Neural progenitor cell (in vitro differentiated cells): ENCODE results near the gene RECK. TPM values are rescaled to one million over a fixed set of nuclear protein-coding genes. Genes with fewer than 3 reads are reported as not detected.

Experiments used
- DNase-seq: peaks from one replicate; pipeline ENCODE4 v3.0.0-alpha.2; 2016; ENCODE audit warnings: low spot score
- H2AFZ ChIP-seq: fragments of 200-600 bp; sonication (generic); replicated peaks from 2 replicates; pipeline ENCODE4 v1.6.1; 2016; ENCODE audit warnings: antibody characterized with exemption
- H3F3A ChIP-seq: fragments of 200-600 bp; sonication (generic); 2 replicates; pipeline ENCODE4 v1.6.1; 2016; ENCODE audit warnings: antibody characterized with exemption, low read depth
- H3K27ac ChIP-seq: fragments of 200-600 bp; sonication (generic); 2 replicates; pipeline ENCODE4 v1.5.1; 2016; ENCODE audit warnings: mild to moderate bottlenecking
- H3K27me3 ChIP-seq: fragments of 200-600 bp; sonication (generic); 2 replicates; pipeline ENCODE4 v1.6.1; 2016; ENCODE audit warnings: mild to moderate bottlenecking, moderate library complexity
- H3K36me3 ChIP-seq: fragments of 200-600 bp; sonication (generic); 2 replicates; pipeline ENCODE4 v1.5.1; 2016
- H3K4me1 ChIP-seq: fragments of 200-600 bp; sonication (generic); 2 replicates; pipeline ENCODE4 v1.6.1; 2016; ENCODE audit warnings: mixed run types
- H3K4me2 ChIP-seq: fragments of 200-600 bp; sonication (generic); 2 replicates; pipeline ENCODE4 v1.6.1; 2016
- H3K4me3 ChIP-seq: fragments of 200-600 bp; sonication (generic); 2 replicates; pipeline ENCODE4 v1.5.1; 2016
- H3K79me2 ChIP-seq: fragments of 200-600 bp; sonication (generic); 2 replicates; pipeline ENCODE4 v1.6.1; 2016; ENCODE audit warnings: low read depth
- H3K9ac ChIP-seq: fragments of 200-600 bp; sonication (generic); 2 replicates; pipeline ENCODE4 v1.6.1; 2016
- H3K9me3 ChIP-seq: fragments of 200-600 bp; sonication (generic); 2 replicates; pipeline ENCODE4 v1.5.1; 2016; ENCODE audit warnings: low read depth
- H4K20me1 ChIP-seq: fragments of 200-600 bp; sonication (generic); 2 replicates; pipeline ENCODE4 v1.6.1; 2016; ENCODE audit warnings: low read depth
- H3K27ac Mint-ChIP-seq: 3 replicates; pipeline ENCODE4 v1.8.0; 2021; ENCODE audit warnings: mixed read lengths
- H3K27me3 Mint-ChIP-seq: 2 replicates; pipeline ENCODE4 v1.8.0; 2022; ENCODE audit warnings: low read depth, mild to moderate bottlenecking, inconsistent platforms, moderate library complexity, mixed read lengths; ENCODE audit not compliant: insufficient read depth
- H3K36me3 Mint-ChIP-seq: 3 replicates; pipeline ENCODE4 v1.8.0; 2021; ENCODE audit warnings: mixed read lengths
- H3K4me1 Mint-ChIP-seq: 3 replicates; pipeline ENCODE4 v1.8.0; 2021; ENCODE audit warnings: mixed read lengths
- H3K4me3 Mint-ChIP-seq: 3 replicates; pipeline ENCODE4 v1.8.0; 2021; ENCODE audit warnings: mild to moderate bottlenecking, moderate library complexity, mixed read lengths
- H3K9me3 Mint-ChIP-seq: 3 replicates; pipeline ENCODE4 v1.8.0; 2020; ENCODE audit warnings: mixed read lengths
- EZH2 ChIP-seq: fragments of 200-600 bp; sonication (generic); IDR thresholded peaks from 2 replicates; pipeline ENCODE4 v1.6.1; 2017; ENCODE audit warnings: antibody characterized with exemption, mild to moderate bottlenecking, moderate library complexity
- EZH2phosphoT487 ChIP-seq: fragments of 200-600 bp; sonication (generic); IDR thresholded peaks from 2 replicates; pipeline ENCODE4 v1.6.1; 2017; ENCODE audit warnings: antibody characterized with exemption
- total RNA-seq: library from RNA; depleted of rRNA; stranded (reverse); fragments of >200 nt; gene quantifications from 2 replicates; pipeline ENCODE4 v1.2.3, GENCODE V29; 2015; ENCODE audit warnings: low replicate concordance
- TF ChIP-seq, protein P1 (sequence below): fragments of 200-600 bp; sonication (generic); IDR thresholded peaks from 2 replicates; pipeline ENCODE4 v1.5.1; 2017; ENCODE audit warnings: antibody characterized with exemption, mild to moderate bottlenecking

RECK gene
- total RNA-seq, 1 donor from 2014 or later = 11.0 TPM

DNA sequence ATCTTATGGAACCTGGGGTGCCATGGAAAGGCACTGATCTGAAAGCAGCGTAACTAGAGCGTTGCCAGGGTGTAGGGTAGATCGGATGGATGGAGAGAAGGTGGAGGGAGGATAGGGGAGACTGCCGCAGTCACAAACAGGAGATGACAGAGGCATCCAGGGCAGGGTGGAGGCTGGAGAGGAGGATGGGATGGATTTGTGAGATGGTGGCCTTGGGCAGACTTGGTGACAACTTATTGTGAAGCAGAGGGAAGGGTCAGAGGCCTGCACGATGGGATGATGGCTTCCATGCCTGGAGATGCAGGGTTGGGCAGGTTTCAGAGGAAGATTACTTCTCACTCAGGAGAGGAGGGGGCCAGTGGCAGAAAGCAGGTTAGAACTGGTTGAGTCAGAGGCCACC lies 102.2 kb downstream of the RECK start:
- Mint-ChIP-seq H3K4me3 (no peak overlapping the region), H3K27ac (no peak overlapping the region), H3K9me3 (peaks cover 3% of the 10 kb centered on the region), H3K36me3 (no peaks in the 10 kb centered on the region), H3K4me1 (peaks cover 14% of the 10 kb centered on the region), H3K27me3 (peaks cover 44% of the 10 kb centered on the region)
- TF ChIP-seq, protein P1, sequence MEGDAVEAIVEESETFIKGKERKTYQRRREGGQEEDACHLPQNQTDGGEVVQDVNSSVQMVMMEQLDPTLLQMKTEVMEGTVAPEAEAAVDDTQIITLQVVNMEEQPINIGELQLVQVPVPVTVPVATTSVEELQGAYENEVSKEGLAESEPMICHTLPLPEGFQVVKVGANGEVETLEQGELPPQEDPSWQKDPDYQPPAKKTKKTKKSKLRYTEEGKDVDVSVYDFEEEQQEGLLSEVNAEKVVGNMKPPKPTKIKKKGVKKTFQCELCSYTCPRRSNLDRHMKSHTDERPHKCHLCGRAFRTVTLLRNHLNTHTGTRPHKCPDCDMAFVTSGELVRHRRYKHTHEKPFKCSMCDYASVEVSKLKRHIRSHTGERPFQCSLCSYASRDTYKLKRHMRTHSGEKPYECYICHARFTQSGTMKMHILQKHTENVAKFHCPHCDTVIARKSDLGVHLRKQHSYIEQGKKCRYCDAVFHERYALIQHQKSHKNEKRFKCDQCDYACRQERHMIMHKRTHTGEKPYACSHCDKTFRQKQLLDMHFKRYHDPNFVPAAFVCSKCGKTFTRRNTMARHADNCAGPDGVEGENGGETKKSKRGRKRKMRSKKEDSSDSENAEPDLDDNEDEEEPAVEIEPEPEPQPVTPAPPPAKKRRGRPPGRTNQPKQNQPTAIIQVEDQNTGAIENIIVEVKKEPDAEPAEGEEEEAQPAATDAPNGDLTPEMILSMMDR = no peak
- no peak for TF ChIP-seq EZH2phosphoT487
- TF ChIP-seq EZH2 = no peak
- Histone ChIP-seq H3F3A (peaks cover 9% of the 10 kb centered on the region), H3K4me2 (no peak overlapping the region), H3K4me3 (no peak overlapping the region), H3K79me2 (no peaks in the 10 kb centered on the region), H3K36me3 (no peaks in the 10 kb centered on the region), H3K9me3 (no peaks in the 10 kb centered on the region), H4K20me1 (no peaks in the 10 kb centered on the region), H3K9ac (no peak overlapping the region), H3K27ac (no peak overlapping the region), H3K4me1 (peaks cover 15% of the 10 kb centered on the region), H2AFZ (no peak overlapping the region), H3K27me3 (peaks cover 52% of the 10 kb centered on the region)
- no peak for DNase-seq

DNA sequence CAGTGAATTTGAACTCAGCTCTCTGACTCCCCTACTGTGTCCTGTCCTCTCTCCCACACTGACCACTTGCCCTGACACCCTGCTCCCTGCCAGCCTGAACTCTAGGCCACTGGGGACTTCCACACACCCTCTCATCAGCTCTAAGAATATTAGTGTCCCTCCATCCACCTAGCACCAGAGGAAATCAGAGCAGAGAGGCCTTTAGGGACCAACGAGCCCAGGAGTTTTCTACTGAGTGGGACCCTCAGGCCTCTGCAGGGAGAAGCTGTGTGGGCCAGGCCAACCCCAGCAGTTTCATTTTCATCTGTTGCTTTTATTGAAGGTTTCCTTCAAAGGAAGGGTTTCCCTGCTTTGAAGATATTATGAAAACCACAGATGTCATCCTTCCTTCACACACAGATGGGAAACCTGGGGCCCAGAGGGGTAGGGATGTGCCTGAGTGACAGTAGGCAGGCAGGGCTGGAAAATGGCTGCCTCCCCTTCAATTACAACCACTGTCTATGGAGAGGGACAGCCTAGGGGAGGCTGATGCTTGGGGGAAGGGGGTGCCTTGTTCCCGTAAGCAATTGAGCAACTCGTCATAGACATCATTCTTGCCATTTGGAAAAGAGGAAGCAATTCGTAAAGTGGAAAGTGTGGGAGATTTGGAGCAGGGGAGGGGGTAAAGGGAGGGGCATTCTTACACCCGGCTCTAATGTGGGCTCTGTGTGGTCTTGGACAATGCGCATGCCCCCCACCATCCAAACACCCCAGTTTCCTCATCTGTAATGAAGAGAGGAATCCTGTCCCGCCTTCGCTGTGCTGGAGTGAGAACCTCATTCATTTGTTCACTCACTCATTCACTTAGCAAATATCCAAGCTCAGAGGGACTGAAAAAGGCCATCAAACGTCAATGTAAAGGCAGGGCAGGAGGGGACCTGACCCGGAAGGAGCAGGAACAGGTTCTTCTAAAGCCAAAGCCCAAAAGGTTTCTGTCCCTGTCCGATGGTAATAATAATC lies 103.7 kb downstream of the RECK start:
- Histone ChIP-seq H4K20me1 (no peaks in the 10 kb centered on the region), H3K9ac (no peak overlapping the region), H3F3A (peaks cover 9% of the 10 kb centered on the region), H3K27me3 (peaks cover 37% of the 10 kb centered on the region), H3K9me3 (no peaks in the 10 kb centered on the region), H3K4me1 (peaks cover 15% of the 10 kb centered on the region), H3K27ac (no peak overlapping the region), H3K79me2 (no peaks in the 10 kb centered on the region), H3K4me3 (no peak overlapping the region), H3K4me2 (no peak overlapping the region), H3K36me3 (no peaks in the 10 kb centered on the region), H2AFZ (no peak overlapping the region)
- Mint-ChIP-seq H3K27me3 (peaks cover 34% of the 10 kb centered on the region), H3K9me3 (peaks cover 5% of the 10 kb centered on the region), H3K4me1 (peaks cover 15% of the 10 kb centered on the region), H3K4me3 (no peak overlapping the region), H3K36me3 (peaks cover 1% of the 10 kb centered on the region), H3K27ac (peak overlapping the region; percentile 50)
- DNase-seq = no peak
- TF ChIP-seq EZH2phosphoT487 = no peak
- no peak for TF ChIP-seq EZH2
- TF ChIP-seq, protein P1 = no peak

DNA sequence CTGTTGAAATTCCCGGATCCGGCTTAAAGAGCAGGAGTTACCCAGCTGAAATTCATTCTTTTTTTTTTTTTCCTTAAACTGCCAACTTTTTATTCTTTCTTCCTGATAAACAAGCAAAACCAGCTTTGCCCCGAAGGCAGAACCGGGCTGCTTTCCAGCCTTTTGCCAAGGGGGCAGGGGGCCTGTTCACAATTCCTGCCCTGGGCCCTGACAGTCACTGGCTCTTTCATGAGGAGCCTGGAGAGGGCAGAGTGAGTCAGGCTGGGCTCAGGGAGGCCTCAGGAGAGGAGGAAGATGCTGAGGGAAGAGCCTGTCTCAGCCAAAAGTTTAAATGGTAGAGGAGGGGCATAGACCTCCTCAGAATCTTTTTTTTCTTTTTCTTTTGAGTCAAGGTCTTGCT lies 104.6 kb downstream of the RECK start:
- no peak overlapping the region for H3K4me2 ChIP-seq
- H3K4me3 ChIP-seq = no peak overlapping the region
- no peak overlapping the region for H3K27ac ChIP-seq
- H3K4me1 ChIP-seq = peaks cover 9% of the 10 kb centered on the region
- H3K36me3 ChIP-seq = no peaks in the 10 kb centered on the region
- H3K27me3 ChIP-seq = peaks cover 28% of the 10 kb centered on the region
- H3K27ac Mint-ChIP-seq = no peak overlapping the region
- H3K27me3 Mint-ChIP-seq = peaks cover 27% of the 10 kb centered on the region
- H3K4me1 Mint-ChIP-seq = peaks cover 15% of the 10 kb centered on the region
- TF ChIP-seq EZH2 = no peak
- TF ChIP-seq, protein P1 = peak; percentile 42
- H3K4me3 Mint-ChIP-seq = no peak overlapping the region
- H3K9ac ChIP-seq = no peak overlapping the region
- H3F3A ChIP-seq = peaks cover 9% of the 10 kb centered on the region
- peaks cover 5% of the 10 kb centered on the region for H3K36me3 Mint-ChIP-seq
- no peak overlapping the region for H2AFZ ChIP-seq
- DNase-seq = peak; percentile 56
- H3K9me3 ChIP-seq = no peaks in the 10 kb centered on the region
- no peaks in the 10 kb centered on the region for H4K20me1 ChIP-seq
- no peaks in the 10 kb centered on the region for H3K79me2 ChIP-seq
- peaks cover 11% of the 10 kb centered on the region for H3K9me3 Mint-ChIP-seq
